Activated B cell treated with CpG ODN at 0.5 μM for 24 hours (primary cell): ENCODE measurements around the gene SLC39A9. TPM values are rescaled to one million over a fixed set of nuclear protein-coding genes. Genes with fewer than 3 reads are reported as not detected.

Source experiments
- ATAC-seq: fragments of 200-7000 bp; cut with Tn5 transposase; one replicate; pipeline ENCODE4 v1.10.0; 2021; ENCODE audit warnings: low read depth, mild to moderate bottlenecking, moderate library complexity
- CTCF ChIA-PET: fragments of 350-600 bp; sonication (Branson Sonifier 250); formaldehyde crosslinking; loops from one replicate; lab custom pipeline; 2021; ENCODE audit warnings: antibody characterized with exemption; lab: Charles Lee
- POLR2A ChIA-PET: fragments of 350-600 bp; sonication (Branson Sonifier 250); formaldehyde crosslinking; loops from one replicate; lab custom pipeline; 2021; ENCODE audit warnings: antibody characterized with exemption; lab: Charles Lee
- DNase-seq: peaks from one replicate; pipeline ENCODE4 v3.0.0; 2022
- H3K27ac Mint-ChIP-seq: one replicate; pipeline ENCODE4 v1.8.0; 2020; ENCODE audit warnings: mixed read lengths
- H3K27me3 Mint-ChIP-seq: one replicate; pipeline ENCODE4 v1.8.0; 2021; ENCODE audit warnings: mixed read lengths
- H3K36me3 Mint-ChIP-seq: one replicate; pipeline ENCODE4 v1.8.0; 2021; ENCODE audit warnings: low read depth, mixed read lengths
- H3K4me1 Mint-ChIP-seq: one replicate; pipeline ENCODE4 v1.8.0; 2021; ENCODE audit warnings: mixed read lengths
- H3K4me3 Mint-ChIP-seq: one replicate; pipeline ENCODE4 v1.8.0; 2020; ENCODE audit warnings: mild to moderate bottlenecking, mixed read lengths
- H3K9me3 Mint-ChIP-seq: one replicate; pipeline ENCODE4 v1.8.0; 2020; ENCODE audit warnings: mixed read lengths
- intact Hi-C: fragments of 100-400 bp; cut with micrococcal nuclease; formaldehyde crosslinking; loops from one replicate; pipeline ENCODE4 v1.15.1; 2024
- total RNA-seq: library from RNA; stranded (reverse); gene quantifications from 2 replicates; pipeline ENCODE4 v1.2.3, GENCODE V29; 2022
- TF ChIP-seq, protein P1 (sequence below): fragments of 200-600 bp; IDR thresholded peaks from one replicate; pipeline ENCODE4 v1.8.0; 2022; ENCODE audit warnings: antibody characterized with exemption, mild to moderate bottlenecking

Gene SLC39A9
- total RNA-seq, 1 donor from 2014 or later, result 54.5 TPM

DNA sequence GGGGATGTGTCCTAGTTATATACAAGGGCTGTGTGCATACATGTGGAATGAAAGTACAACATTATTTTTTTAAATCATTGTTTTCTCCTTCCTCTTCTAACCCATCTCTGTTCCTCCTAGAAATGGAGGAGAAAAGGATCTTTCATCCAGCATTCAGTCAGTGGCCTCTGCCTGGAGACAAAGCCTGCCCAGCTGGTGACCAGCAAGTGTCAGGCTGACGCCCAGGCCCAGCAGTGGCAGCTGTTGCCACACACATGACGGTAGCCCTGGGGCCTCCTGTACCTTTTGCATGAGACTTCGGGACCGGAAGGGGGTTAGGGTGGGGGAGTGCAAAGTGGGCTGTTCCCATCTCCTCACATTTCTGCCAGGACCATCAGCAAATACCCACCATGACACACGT, 46.6 kb upstream of the SLC39A9 start:
- intact Hi-C loops, result loop anchor here (5.0 kb wide), 2 partner anchors 90 to 200 kb away; partner anchors contain the start of genes DCAF5 and GALNT16
- ATAC-seq (no peak), DNase-seq (no peak)
- no peak overlapping the region for H3K4me3 Mint-ChIP-seq
- peaks cover 42% of the 10 kb centered on the region for H3K4me1 Mint-ChIP-seq
- no peaks in the 10 kb centered on the region for H3K27me3 Mint-ChIP-seq
- H3K36me3 Mint-ChIP-seq, result no peaks in the 10 kb centered on the region
- H3K27ac Mint-ChIP-seq, result peak overlapping the region; percentile 35
- no peaks in the 10 kb centered on the region for H3K9me3 Mint-ChIP-seq
- TF ChIP-seq, protein P1, sequence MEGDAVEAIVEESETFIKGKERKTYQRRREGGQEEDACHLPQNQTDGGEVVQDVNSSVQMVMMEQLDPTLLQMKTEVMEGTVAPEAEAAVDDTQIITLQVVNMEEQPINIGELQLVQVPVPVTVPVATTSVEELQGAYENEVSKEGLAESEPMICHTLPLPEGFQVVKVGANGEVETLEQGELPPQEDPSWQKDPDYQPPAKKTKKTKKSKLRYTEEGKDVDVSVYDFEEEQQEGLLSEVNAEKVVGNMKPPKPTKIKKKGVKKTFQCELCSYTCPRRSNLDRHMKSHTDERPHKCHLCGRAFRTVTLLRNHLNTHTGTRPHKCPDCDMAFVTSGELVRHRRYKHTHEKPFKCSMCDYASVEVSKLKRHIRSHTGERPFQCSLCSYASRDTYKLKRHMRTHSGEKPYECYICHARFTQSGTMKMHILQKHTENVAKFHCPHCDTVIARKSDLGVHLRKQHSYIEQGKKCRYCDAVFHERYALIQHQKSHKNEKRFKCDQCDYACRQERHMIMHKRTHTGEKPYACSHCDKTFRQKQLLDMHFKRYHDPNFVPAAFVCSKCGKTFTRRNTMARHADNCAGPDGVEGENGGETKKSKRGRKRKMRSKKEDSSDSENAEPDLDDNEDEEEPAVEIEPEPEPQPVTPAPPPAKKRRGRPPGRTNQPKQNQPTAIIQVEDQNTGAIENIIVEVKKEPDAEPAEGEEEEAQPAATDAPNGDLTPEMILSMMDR, result no peak
- POLR2A ChIA-PET, result interaction anchor here (1.0 to 1.4 kb wide), 2 partner anchors 8 to 46 kb away, joined by 4 read pairs; partner anchors contain the start of genes ERH and SLC39A9
- CTCF ChIA-PET, result no interaction called here

DNA sequence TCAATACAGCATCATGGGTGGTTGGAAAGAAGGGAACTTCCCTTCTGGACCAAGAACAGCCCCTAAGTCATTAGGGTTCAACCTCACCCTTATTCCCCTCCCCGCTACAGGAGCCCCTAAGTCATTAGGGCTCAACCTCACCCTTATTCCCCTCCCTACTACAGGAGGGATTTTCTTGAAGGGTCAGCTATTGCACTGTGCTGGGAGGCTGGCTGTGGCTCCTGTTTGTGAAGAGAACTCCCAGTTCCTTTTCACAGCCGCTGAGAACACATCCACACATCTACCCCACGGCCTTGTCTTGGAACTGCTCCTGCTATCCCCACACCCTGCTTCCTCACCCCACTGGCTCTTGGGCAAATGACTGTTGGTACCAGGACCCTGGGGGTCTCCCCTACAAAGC, 45.3 kb upstream of the SLC39A9 start:
- ChIA-PET CTCF (no interaction called here), POLR2A (no interaction called here)
- Mint-ChIP-seq H3K4me3 (no peak overlapping the region), H3K9me3 (no peaks in the 10 kb centered on the region), H3K36me3 (no peaks in the 10 kb centered on the region), H3K27me3 (no peaks in the 10 kb centered on the region), H3K4me1 (peaks cover 42% of the 10 kb centered on the region), H3K27ac (peak overlapping the region; percentile 54)
- TF ChIP-seq, protein P1, result no peak
- ATAC-seq, result no peak
- DNase-seq, result no peak
- intact Hi-C loops, result loop anchor here (5.0 kb wide), 2 partner anchors 91 to 201 kb away; partner anchors contain the start of genes DCAF5 and GALNT16

DNA sequence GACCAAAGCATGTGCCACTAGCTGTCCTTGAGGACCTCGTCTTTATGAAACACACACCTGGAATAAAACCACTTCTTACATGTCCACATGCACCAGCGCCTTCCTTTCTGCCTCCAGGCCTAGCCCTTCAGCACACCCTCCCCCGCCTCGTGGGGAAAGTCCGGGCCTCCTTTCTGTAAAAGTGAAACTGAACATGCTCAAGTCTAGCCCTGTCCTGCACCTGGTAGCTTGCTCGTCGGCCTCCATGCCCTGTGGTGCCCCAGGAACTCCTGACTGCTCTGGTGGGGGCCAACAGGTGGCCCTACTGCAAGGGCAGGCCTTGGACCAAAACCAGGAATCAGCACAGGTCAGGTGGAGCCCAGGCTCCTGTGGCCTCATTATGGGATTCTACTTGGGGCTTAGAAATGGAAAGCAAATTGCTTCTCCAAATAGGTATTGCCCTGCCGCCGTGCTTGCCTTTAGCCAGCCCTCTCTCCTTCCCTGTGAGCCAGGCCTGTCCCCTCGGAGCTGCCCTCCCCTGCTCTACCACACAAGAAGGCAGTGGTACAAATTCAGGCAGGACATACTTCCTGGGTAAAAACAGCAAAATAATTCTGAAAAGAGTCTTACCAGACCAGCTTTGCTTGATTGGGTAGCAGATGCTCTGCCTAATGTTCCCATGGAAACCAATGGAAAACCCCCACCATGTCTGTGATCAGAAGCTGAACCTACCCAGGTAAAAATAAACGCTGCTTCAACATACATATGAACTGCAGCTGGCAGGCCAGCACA, 43.9 kb upstream of the SLC39A9 start:
- H3K36me3 Mint-ChIP-seq, result no peaks in the 10 kb centered on the region
- POLR2A ChIA-PET, result interaction anchor here (1.0 to 2.9 kb wide), 6 partner anchors 34 to 412 kb away, joined by 3 to 30 read pairs (median 4); partner anchors contain the start of genes ERH, SLC39A9 and SRSF5
- H3K4me1 Mint-ChIP-seq, result peaks cover 52% of the 10 kb centered on the region
- no peaks in the 10 kb centered on the region for H3K9me3 Mint-ChIP-seq
- H3K27me3 Mint-ChIP-seq, result no peaks in the 10 kb centered on the region
- DNase-seq, result peak; percentile 60
- peak overlapping the region; percentile 86 for H3K4me3 Mint-ChIP-seq
- peak overlapping the region; percentile 99 for H3K27ac Mint-ChIP-seq
- intact Hi-C loops, result loop anchor here (1.0 to 5.0 kb wide), 4 partner anchors 36 to 202 kb away; partner anchors contain the start of genes DCAF5, ERH, GALNT16 and SLC39A9
- ATAC-seq, result peak; percentile 88
- CTCF ChIA-PET, result interaction anchor here (0.7 to 1.0 kb wide), 4 partner anchors 10 to 225 kb away, joined by 3 read pairs; partner anchors contain the start of gene ERH
- TF ChIP-seq, protein P1, result no peak

DNA sequence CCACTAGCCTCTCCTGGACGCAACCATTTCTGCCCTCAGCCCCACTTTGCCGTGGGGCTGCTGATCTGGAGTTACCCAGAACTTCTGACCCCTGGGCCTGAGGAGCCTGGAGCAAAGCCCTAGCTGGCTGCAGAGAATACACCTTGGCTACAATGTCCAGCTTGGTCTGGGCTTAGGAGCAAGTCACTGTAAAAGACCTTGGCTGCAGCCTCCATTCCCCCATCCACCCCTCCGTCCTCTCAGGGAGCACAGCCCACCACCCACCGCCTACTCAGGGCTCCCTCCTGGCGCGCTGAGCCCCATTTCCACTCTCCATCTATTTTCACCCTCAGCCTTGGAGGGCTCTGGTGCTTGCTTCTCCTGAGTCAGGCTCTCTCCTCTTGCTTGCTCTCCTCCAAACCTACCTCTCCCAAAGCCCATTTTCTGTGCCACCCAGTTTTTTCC, 43.3 kb upstream of the SLC39A9 start:
- no peak for DNase-seq
- no peaks in the 10 kb centered on the region for H3K36me3 Mint-ChIP-seq
- peak overlapping the region; percentile 86 for H3K4me3 Mint-ChIP-seq
- TF ChIP-seq, protein P1, result no peak
- ChIA-PET CTCF (interaction anchor here (0.7 to 1.0 kb wide), 4 partner anchors 10 to 226 kb away, joined by 3 read pairs; partner anchors contain the start of gene ERH), POLR2A (interaction anchor here (1.0 to 2.9 kb wide), 5 partner anchors 42 to 411 kb away, joined by 3 to 30 read pairs (median 4); partner anchors contain the start of genes ERH, SLC39A9 and SRSF5)
- no peaks in the 10 kb centered on the region for H3K27me3 Mint-ChIP-seq
- H3K27ac Mint-ChIP-seq, result peak overlapping the region; percentile 99
- intact Hi-C loops, result no loop called here
- peaks cover 54% of the 10 kb centered on the region for H3K4me1 Mint-ChIP-seq
- H3K9me3 Mint-ChIP-seq, result no peaks in the 10 kb centered on the region
- no peak for ATAC-seq
